ENCODE measurements around the gene HDAC4.

DNA sequence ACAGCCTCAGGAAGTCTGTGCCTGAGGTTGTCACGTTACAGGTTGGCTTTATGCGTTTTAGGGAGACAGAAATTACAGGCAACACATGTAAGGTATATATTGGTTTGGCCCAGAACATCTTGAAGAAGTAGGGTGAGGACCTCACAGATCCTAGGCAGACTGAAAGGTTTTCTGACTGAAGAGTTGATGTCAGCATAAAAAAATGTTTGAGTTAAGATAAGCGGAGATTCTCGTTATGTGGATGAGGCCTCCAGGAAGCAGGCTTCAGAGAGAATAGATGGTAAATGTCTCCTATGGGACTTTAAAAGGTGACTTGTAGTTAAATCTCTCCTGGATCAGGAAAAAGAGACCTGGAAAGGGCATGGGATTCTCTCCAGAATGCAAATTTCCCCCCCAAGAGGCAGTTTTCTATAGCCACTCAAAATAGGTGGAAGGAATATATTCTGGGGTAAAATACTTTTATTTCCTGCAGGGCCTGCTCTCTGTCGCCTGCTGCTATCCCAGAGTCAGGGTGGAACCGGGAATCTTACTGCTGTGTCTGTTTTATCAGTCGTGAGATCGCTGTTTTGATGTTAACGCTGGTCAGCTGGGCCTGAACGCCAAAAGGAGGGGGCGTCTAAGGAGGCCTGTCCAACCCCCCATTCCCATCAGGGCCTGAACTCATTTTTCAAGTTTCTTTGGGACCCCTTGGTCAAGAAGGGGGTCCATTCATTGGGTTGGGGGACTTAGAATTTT, 171.1 kb downstream of the HDAC4 start:
- TF ChIP-seq, protein P1, sequence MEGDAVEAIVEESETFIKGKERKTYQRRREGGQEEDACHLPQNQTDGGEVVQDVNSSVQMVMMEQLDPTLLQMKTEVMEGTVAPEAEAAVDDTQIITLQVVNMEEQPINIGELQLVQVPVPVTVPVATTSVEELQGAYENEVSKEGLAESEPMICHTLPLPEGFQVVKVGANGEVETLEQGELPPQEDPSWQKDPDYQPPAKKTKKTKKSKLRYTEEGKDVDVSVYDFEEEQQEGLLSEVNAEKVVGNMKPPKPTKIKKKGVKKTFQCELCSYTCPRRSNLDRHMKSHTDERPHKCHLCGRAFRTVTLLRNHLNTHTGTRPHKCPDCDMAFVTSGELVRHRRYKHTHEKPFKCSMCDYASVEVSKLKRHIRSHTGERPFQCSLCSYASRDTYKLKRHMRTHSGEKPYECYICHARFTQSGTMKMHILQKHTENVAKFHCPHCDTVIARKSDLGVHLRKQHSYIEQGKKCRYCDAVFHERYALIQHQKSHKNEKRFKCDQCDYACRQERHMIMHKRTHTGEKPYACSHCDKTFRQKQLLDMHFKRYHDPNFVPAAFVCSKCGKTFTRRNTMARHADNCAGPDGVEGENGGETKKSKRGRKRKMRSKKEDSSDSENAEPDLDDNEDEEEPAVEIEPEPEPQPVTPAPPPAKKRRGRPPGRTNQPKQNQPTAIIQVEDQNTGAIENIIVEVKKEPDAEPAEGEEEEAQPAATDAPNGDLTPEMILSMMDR (IDR thresholded peaks at IDR 0.05; ENCODE audit: low read length) = no peak
- TF ChIP-seq EZH2 (IDR thresholded peaks at IDR 0.05; ENCODE audit: borderline replicate concordance, low read length) = no peak
